Esophagus squamous epithelium (tissue), 4 donors: ENCODE results near the gene RPL35A.

Source experiments
- POLR2A ChIP-seq, 4 donors: fragments of 450-650 bp; IDR thresholded peaks; one replicate each; pipeline ENCODE4 v1.6.1; 2017; ENCODE audit warnings: antibody characterized with exemption in 4 of 4, mild to moderate bottlenecking in 4 of 4, moderate library complexity in 3 of 4
- TF ChIP-seq, protein P1 (sequence below), 6 experiments: fragments of 450-650 bp in 4 of 6; fragments of 200-600 bp in 2 of 6; sonication (generic) in 2 of 6; IDR thresholded peaks; one replicate each; pipeline ENCODE4 v1.5.1; 2016 to 2019; ENCODE audit warnings: antibody characterized with exemption in 6 of 6, mild to moderate bottlenecking in 4 of 6, moderate library complexity in 4 of 6

DNA sequence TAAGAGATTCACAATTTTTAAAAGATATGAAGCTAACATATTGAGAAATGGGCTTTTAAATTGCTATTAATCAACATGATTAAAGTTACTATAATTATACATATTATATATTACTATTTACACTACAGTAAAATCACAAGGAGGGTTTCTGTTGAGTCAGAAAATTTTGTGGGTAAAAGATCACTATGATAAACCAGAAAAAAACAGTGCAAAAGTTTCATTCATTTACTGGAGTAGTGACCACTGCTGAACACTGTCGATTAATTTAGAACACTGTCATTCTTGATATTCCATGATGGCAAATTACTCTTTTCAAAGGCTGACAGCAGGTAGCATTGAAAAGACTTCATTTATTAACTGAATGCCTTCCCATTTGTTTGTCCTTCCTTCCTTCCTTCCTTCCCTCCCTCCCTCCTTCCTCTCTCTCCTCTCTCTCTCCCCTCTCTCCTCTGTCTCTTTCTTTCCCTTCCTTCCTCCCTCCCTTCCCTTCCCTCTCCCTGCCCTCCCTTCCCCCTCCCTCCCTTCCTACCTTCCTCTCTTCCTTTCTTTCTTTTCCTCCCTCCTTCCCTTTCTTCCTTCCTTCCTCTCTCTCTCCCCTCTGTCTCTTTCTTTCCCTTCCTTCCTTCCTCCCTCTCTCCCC, 9.1 kb upstream of the RPL35A start:
- TF ChIP-seq, protein P1, sequence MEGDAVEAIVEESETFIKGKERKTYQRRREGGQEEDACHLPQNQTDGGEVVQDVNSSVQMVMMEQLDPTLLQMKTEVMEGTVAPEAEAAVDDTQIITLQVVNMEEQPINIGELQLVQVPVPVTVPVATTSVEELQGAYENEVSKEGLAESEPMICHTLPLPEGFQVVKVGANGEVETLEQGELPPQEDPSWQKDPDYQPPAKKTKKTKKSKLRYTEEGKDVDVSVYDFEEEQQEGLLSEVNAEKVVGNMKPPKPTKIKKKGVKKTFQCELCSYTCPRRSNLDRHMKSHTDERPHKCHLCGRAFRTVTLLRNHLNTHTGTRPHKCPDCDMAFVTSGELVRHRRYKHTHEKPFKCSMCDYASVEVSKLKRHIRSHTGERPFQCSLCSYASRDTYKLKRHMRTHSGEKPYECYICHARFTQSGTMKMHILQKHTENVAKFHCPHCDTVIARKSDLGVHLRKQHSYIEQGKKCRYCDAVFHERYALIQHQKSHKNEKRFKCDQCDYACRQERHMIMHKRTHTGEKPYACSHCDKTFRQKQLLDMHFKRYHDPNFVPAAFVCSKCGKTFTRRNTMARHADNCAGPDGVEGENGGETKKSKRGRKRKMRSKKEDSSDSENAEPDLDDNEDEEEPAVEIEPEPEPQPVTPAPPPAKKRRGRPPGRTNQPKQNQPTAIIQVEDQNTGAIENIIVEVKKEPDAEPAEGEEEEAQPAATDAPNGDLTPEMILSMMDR (IDR thresholded peaks at IDR 0.05), result no peak
- no peak for TF ChIP-seq POLR2A (IDR thresholded peaks at IDR 0.05)
